BLaER1 treated with 17β-estradiol and CSF1 and Interleukin-3, amounts not matched to agents 10 nM and 100 nM (cell line): ENCODE data around the gene SGIP1.

ENCODE experiments used
- H3K27ac ChIP-seq, 11 experiments: shearing (Covaris generic); formaldehyde crosslinking; 2 replicates each; pipeline ENCODE4 v1.8.1; 2022
- H3K27me3 ChIP-seq, 11 experiments: shearing (Covaris generic); formaldehyde crosslinking; 2 replicates each; pipeline ENCODE4 v1.8.1; 2022
- H3K36me3 ChIP-seq, 11 experiments: shearing (Covaris generic); formaldehyde crosslinking; 2 replicates each; pipeline ENCODE4 v1.8.1; 2022
- H3K4me1 ChIP-seq, 10 experiments: shearing (Covaris generic); formaldehyde crosslinking; 2 replicates each; pipeline ENCODE4 v1.8.1; 2022
- H3K4me2 ChIP-seq, 11 experiments: shearing (Covaris generic); formaldehyde crosslinking; 2 replicates each; pipeline ENCODE4 v1.8.1; 2022
- H3K4me3 ChIP-seq, 10 experiments: shearing (Covaris generic); formaldehyde crosslinking; 2 replicates each; pipeline ENCODE4 v1.8.1; 2022
- H3K9ac ChIP-seq, 11 experiments: shearing (Covaris generic); formaldehyde crosslinking; 2 replicates each; pipeline ENCODE4 v1.8.1; 2022
- H3K9me3 ChIP-seq, 11 experiments: shearing (Covaris generic); formaldehyde crosslinking; replicated peaks in 1 of 11; 2 replicates each; pipeline ENCODE4 v1.8.1; 2022
- H4K20me1 ChIP-seq, 11 experiments: shearing (Covaris generic); formaldehyde crosslinking; 2 replicates each; pipeline ENCODE4 v1.8.1; 2022
- Cebpa-rat ChIP-seq, 11 experiments: shearing (Covaris generic); IDR thresholded peaks; 2 replicates each; pipeline ENCODE4 v1.8.1; 2022

Gene SGIP1

GRCh38 chr1:66758241-66758755 is 224.3 kb downstream of the SGIP1 start:
- no peak for TF ChIP-seq Cebpa-rat (IDR thresholded peaks at IDR 0.05)
- H3K27ac ChIP-seq, result no peak overlapping the region
- H3K4me1 ChIP-seq, result peaks cover 0 to 23% (median 4%) of the 10 kb centered on the region in 10 experiments; a peak in 7 of 20 replicates
- H3K9ac ChIP-seq, result no peak overlapping the region
- no peak overlapping the region for H3K4me3 ChIP-seq
- no peaks in the 10 kb centered on the region for H4K20me1 ChIP-seq
- H3K9me3 ChIP-seq, result peaks cover 5 to 13% (median 11%) of the 10 kb centered on the region in 11 experiments; a peak in 21 of 22 replicates
- peak overlapping the region in 5 of 11 experiments; percentile 1 to 54 (median 23); a peak in 6 of 22 replicates for H3K4me2 ChIP-seq
- H3K27me3 ChIP-seq, result peaks cover 0 to 8% (median 6%) of the 10 kb centered on the region in 11 experiments; a peak in 13 of 22 replicates
- no peaks in the 10 kb centered on the region for H3K36me3 ChIP-seq

- Histone ChIP-seq H3K9ac (no peak overlapping the region), H3K27ac (no peak overlapping the region), H3K4me1 (peaks cover 0 to 23% (median 4%) of the 10 kb centered on the region in 10 experiments; a peak in 7 of 20 replicates), H3K27me3 (no peaks in the 10 kb centered on the region), H3K9me3 (peaks cover 9 to 17% (median 15%) of the 10 kb centered on the region in 11 experiments; a peak in 21 of 22 replicates), H3K4me3 (no peak overlapping the region), H3K4me2 (peak overlapping the region in 1 of 11 experiments; percentile 45; a peak in 1 of 22 replicates), H3K36me3 (no peaks in the 10 kb centered on the region), H4K20me1 (no peaks in the 10 kb centered on the region)
- TF ChIP-seq Cebpa-rat (IDR thresholded peaks at IDR 0.05), result no peak
Measured at GRCh38 chr1:66760506-66760905, 226.6 kb downstream of the SGIP1 start.

GRCh38 chr1:66761221-66761620 is 227.3 kb downstream of the SGIP1 start:
- H3K4me3 ChIP-seq, result no peak overlapping the region
- peaks cover 0 to 23% (median 4%) of the 10 kb centered on the region in 10 experiments; a peak in 7 of 20 replicates for H3K4me1 ChIP-seq
- H4K20me1 ChIP-seq, result no peaks in the 10 kb centered on the region
- peaks cover 9 to 17% (median 15%) of the 10 kb centered on the region in 11 experiments; a peak in 21 of 22 replicates for H3K9me3 ChIP-seq
- no peaks in the 10 kb centered on the region for H3K27me3 ChIP-seq
- H3K4me2 ChIP-seq, result peak overlapping the region in 3 of 11 experiments; percentile 14 to 45 (median 35); a peak in 4 of 22 replicates
- H3K27ac ChIP-seq, result no peak overlapping the region
- TF ChIP-seq Cebpa-rat (IDR thresholded peaks at IDR 0.05), result no peak
- H3K9ac ChIP-seq, result no peak overlapping the region
- H3K36me3 ChIP-seq, result no peaks in the 10 kb centered on the region

- Histone ChIP-seq H3K4me3 (no peak overlapping the region), H3K4me1 (peaks cover 0 to 11% (median 0%) of the 10 kb centered on the region in 10 experiments; a peak in 5 of 20 replicates), H4K20me1 (no peaks in the 10 kb centered on the region), H3K9me3 (peaks cover 9 to 17% (median 15%) of the 10 kb centered on the region in 11 experiments; a peak in 21 of 22 replicates), H3K36me3 (no peaks in the 10 kb centered on the region), H3K4me2 (no peak overlapping the region), H3K9ac (no peak overlapping the region), H3K27ac (no peak overlapping the region), H3K27me3 (no peaks in the 10 kb centered on the region)
- TF ChIP-seq Cebpa-rat (IDR thresholded peaks at IDR 0.05), result no peak
Measured at GRCh38 chr1:66764994-66765578, 231.1 kb downstream of the SGIP1 start.

- Histone ChIP-seq H3K4me2 (no peak overlapping the region), H4K20me1 (no peaks in the 10 kb centered on the region), H3K4me1 (no peaks in the 10 kb centered on the region; a peak in 1 of 20 replicates), H3K9ac (no peak overlapping the region), H3K27me3 (no peaks in the 10 kb centered on the region), H3K27ac (no peak overlapping the region), H3K9me3 (peaks cover 8 to 12% (median 10%) of the 10 kb centered on the region in 11 experiments; a peak in 21 of 22 replicates), H3K36me3 (no peaks in the 10 kb centered on the region), H3K4me3 (no peak overlapping the region)
- no peak for TF ChIP-seq Cebpa-rat (IDR thresholded peaks at IDR 0.05)
Measured at GRCh38 chr1:66767626-66768025, 233.7 kb downstream of the SGIP1 start.

GRCh38 chr1:66768965-66769364 is 235.0 kb downstream of the SGIP1 start:
- no peaks in the 10 kb centered on the region for H3K27me3 ChIP-seq
- H3K27ac ChIP-seq, result no peak overlapping the region
- H3K9me3 ChIP-seq, result no peaks in the 10 kb centered on the region
- no peak overlapping the region for H3K4me2 ChIP-seq
- H3K4me3 ChIP-seq, result no peak overlapping the region
- H3K4me1 ChIP-seq, result peaks cover 0 to 2% (median under 1%) of the 10 kb centered on the region in 10 experiments; a peak in 5 of 20 replicates
- H3K9ac ChIP-seq, result no peak overlapping the region
- no peaks in the 10 kb centered on the region for H4K20me1 ChIP-seq
- no peaks in the 10 kb centered on the region for H3K36me3 ChIP-seq
- no peak for TF ChIP-seq Cebpa-rat (IDR thresholded peaks at IDR 0.05)

- H3K9me3 ChIP-seq, result no peaks in the 10 kb centered on the region
- no peak for TF ChIP-seq Cebpa-rat (IDR thresholded peaks at IDR 0.05)
- no peaks in the 10 kb centered on the region for H4K20me1 ChIP-seq
- no peak overlapping the region for H3K9ac ChIP-seq
- no peaks in the 10 kb centered on the region for H3K27me3 ChIP-seq
- H3K4me1 ChIP-seq, result peaks cover 0 to 7% (median 6%) of the 10 kb centered on the region in 10 experiments; a peak in 7 of 20 replicates
- H3K27ac ChIP-seq, result no peak overlapping the region
- no peak overlapping the region for H3K4me2 ChIP-seq
- no peaks in the 10 kb centered on the region for H3K36me3 ChIP-seq
- H3K4me3 ChIP-seq, result no peak overlapping the region
Measured at GRCh38 chr1:66769512-66770229, 235.7 kb downstream of the SGIP1 start.

GRCh38 chr1:66770240-66770639 is 236.3 kb downstream of the SGIP1 start:
- Histone ChIP-seq H3K4me1 (peaks cover 0 to 7% (median 6%) of the 10 kb centered on the region in 10 experiments; a peak in 7 of 20 replicates), H3K4me2 (no peak overlapping the region), H3K36me3 (no peaks in the 10 kb centered on the region), H3K9me3 (no peaks in the 10 kb centered on the region), H3K4me3 (no peak overlapping the region), H3K9ac (no peak overlapping the region), H4K20me1 (no peaks in the 10 kb centered on the region), H3K27me3 (no peaks in the 10 kb centered on the region), H3K27ac (no peak overlapping the region)
- no peak for TF ChIP-seq Cebpa-rat (IDR thresholded peaks at IDR 0.05)

- H3K9ac ChIP-seq, result no peak overlapping the region
- H3K9me3 ChIP-seq, result no peaks in the 10 kb centered on the region
- no peak overlapping the region for H3K27ac ChIP-seq
- H3K36me3 ChIP-seq, result no peaks in the 10 kb centered on the region
- H3K4me2 ChIP-seq, result no peak overlapping the region
- no peak overlapping the region for H3K4me3 ChIP-seq
- peaks cover 0 to 7% (median 6%) of the 10 kb centered on the region in 10 experiments; a peak in 7 of 20 replicates for H3K4me1 ChIP-seq
- no peaks in the 10 kb centered on the region for H4K20me1 ChIP-seq
- no peaks in the 10 kb centered on the region for H3K27me3 ChIP-seq
- TF ChIP-seq Cebpa-rat (IDR thresholded peaks at IDR 0.05), result no peak
Measured at GRCh38 chr1:66770694-66771093, 236.7 kb downstream of the SGIP1 start.
